ENCODE data around the gene ABLIM1. TPM values are rescaled to one million over a fixed set of nuclear protein-coding genes. Genes with fewer than 3 reads are reported as not detected.

The ABLIM1 gene
- total and polyA plus RNA-seq, 8 donors: 52.7 to 195 (median 65.5) TPM

- Histone ChIP-seq H3K27me3 (no peaks in the 10 kb centered on the region), H3K4me3 (no peak overlapping the region), H3K27ac (no peak overlapping the region), H3K9me3 (no peaks in the 10 kb centered on the region), H3K36me3 (no peaks in the 10 kb centered on the region), H3K4me1 (peaks cover 0 to 27% of the 10 kb centered on the region in 2 donors)
- ATAC-seq: no peak
- no peak for DNase-seq
- intact Hi-C loops (cut with DNase I): no loop called here
- TF ChIP-seq, protein P1, sequence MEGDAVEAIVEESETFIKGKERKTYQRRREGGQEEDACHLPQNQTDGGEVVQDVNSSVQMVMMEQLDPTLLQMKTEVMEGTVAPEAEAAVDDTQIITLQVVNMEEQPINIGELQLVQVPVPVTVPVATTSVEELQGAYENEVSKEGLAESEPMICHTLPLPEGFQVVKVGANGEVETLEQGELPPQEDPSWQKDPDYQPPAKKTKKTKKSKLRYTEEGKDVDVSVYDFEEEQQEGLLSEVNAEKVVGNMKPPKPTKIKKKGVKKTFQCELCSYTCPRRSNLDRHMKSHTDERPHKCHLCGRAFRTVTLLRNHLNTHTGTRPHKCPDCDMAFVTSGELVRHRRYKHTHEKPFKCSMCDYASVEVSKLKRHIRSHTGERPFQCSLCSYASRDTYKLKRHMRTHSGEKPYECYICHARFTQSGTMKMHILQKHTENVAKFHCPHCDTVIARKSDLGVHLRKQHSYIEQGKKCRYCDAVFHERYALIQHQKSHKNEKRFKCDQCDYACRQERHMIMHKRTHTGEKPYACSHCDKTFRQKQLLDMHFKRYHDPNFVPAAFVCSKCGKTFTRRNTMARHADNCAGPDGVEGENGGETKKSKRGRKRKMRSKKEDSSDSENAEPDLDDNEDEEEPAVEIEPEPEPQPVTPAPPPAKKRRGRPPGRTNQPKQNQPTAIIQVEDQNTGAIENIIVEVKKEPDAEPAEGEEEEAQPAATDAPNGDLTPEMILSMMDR (IDR thresholded peaks at IDR 0.05): no peak
These were observed 12.4 kb downstream of the ABLIM1 start for GRCh38 chr10:114645706-114646105.

DNA sequence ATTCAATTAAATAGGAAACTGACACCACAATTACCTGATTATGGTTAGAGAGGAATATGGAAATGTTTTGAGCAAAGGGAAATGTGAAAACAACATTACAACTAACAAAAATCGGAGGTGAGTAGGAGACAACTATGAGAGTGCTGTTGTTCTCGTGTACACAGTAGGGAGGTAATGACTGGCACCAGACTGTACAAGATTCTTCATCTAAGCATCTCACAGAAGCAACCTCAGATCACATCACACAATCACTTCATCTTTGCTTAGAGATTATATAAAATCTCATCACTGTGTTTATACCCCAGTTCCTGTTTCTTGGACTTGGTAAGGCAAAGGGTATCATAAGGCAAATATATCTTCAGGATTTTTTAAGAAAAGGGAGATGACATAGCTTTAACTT is 14.9 kb downstream of the ABLIM1 start:
- no peak overlapping the region for H3K4me3 ChIP-seq
- H3K27ac ChIP-seq: no peak overlapping the region
- no peaks in the 10 kb centered on the region for H3K36me3 ChIP-seq
- H3K4me1 ChIP-seq: peaks cover 0 to 10% of the 10 kb centered on the region in 2 donors
- no peaks in the 10 kb centered on the region for H3K27me3 ChIP-seq
- TF ChIP-seq, protein P1 (IDR thresholded peaks at IDR 0.05): no peak
- H3K9me3 ChIP-seq: no peaks in the 10 kb centered on the region
- intact Hi-C loops (cut with DNase I): no loop called here
- ATAC-seq (no peak), DNase-seq (no peak)

DNA sequence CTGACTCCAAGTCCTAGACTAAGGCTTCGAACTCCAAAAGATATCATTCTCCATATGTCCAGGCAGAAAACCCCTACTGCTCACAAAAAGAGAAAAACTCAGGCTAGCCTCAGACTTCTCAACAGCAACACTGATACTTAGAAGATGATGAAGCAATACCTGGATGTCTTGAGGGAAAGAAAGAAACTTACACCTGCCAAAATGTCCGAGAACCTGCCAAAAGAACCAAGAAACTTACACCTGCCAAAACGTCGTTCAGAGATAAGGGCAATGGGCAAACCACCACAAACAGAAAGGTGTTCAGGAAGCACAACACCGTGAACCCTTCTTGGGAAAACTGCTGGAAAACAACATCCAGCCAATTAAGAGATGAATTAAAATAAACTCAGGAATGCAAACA is 15.3 kb downstream of the ABLIM1 start:
- intact Hi-C loops (cut with DNase I): no loop called here
- no peaks in the 10 kb centered on the region for H3K9me3 ChIP-seq
- DNase-seq: no peak
- H3K36me3 ChIP-seq: no peaks in the 10 kb centered on the region
- no peak overlapping the region for H3K27ac ChIP-seq
- H3K4me1 ChIP-seq: peaks cover 0 to 10% of the 10 kb centered on the region in 2 donors
- no peaks in the 10 kb centered on the region for H3K27me3 ChIP-seq
- ATAC-seq: peak; percentile 29
- TF ChIP-seq, protein P1 (IDR thresholded peaks at IDR 0.05): no peak
- H3K4me3 ChIP-seq: no peak overlapping the region

GRCh38 chr10:114638821-114639625 is 19.1 kb downstream of the ABLIM1 start:
- DNase-seq: no peak
- ATAC-seq: no peak
- no peaks in the 10 kb centered on the region for H3K9me3 ChIP-seq
- no peak overlapping the region for H3K27ac ChIP-seq
- no peaks in the 10 kb centered on the region for H3K4me1 ChIP-seq
- H3K36me3 ChIP-seq: no peaks in the 10 kb centered on the region
- intact Hi-C loops (cut with DNase I): no loop called here
- H3K4me3 ChIP-seq: no peak overlapping the region
- TF ChIP-seq, protein P1 (IDR thresholded peaks at IDR 0.05): no peak
- no peaks in the 10 kb centered on the region for H3K27me3 ChIP-seq

DNA sequence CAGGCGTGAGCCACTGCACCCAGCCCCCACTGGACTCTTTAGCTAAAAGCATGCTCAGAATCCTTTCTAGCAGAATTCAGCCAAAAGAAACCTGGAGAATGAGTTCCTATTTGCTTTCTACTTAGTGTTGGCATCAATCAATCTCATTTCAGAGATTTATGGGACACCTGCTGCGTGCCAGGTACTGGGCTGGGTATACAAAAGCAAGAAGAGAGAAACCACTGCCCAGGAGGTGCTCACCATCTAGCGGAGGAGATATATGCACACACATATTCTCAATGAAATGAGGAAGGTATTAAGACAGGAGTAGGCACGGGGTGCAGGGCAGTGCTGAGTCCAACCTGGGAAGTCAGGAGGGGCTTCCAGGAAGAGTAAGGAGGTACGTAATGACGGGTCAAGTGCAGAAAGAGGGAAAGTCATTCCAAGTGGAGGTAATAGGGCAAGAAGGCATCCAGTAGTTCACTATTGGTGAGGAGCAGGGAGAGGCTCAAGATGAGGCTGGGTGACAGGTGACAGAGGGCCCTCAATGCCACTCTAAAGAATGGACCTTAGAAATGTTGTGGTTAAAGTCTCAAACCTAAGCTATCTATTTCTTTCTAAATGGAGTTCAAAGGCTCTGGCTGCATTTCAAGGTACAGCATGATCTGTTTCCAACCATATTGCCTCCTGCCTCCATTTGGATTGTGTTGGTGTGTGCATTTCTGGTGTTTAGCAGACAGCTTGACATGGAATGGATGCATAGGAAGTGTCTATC is 22.1 kb downstream of the ABLIM1 start:
- H3K27ac ChIP-seq: peak overlapping the region in 1 of 2 donors; percentile 84
- peaks cover 0 to 28% of the 10 kb centered on the region in 2 donors for H3K27me3 ChIP-seq
- DNase-seq: no peak
- TF ChIP-seq, protein P1 (IDR thresholded peaks at IDR 0.05): no peak
- H3K4me3 ChIP-seq: no peak overlapping the region
- no peak for ATAC-seq
- H3K4me1 ChIP-seq: peaks cover 13 to 27% of the 10 kb centered on the region in 2 donors
- intact Hi-C loops (cut with DNase I): no loop called here
- no peaks in the 10 kb centered on the region for H3K36me3 ChIP-seq
- H3K9me3 ChIP-seq: no peaks in the 10 kb centered on the region

Data from left lung (tissue), 10 donors.